ENCODE results near the gene MYO1D.

Gene MYO1D

GRCh38 chr17:32875230-32875917, 1.6 kb downstream of the MYO1D start:
- Mint-ChIP-seq H3K9me3 (no peaks in the 10 kb centered on the region), H3K27ac (no peak overlapping the region), H3K4me1 (peaks cover 15% of the 10 kb centered on the region), H3K27me3 (no peaks in the 10 kb centered on the region), H3K36me3 (no peaks in the 10 kb centered on the region), H3K4me3 (peak overlapping the region; percentile 95)

DNA sequence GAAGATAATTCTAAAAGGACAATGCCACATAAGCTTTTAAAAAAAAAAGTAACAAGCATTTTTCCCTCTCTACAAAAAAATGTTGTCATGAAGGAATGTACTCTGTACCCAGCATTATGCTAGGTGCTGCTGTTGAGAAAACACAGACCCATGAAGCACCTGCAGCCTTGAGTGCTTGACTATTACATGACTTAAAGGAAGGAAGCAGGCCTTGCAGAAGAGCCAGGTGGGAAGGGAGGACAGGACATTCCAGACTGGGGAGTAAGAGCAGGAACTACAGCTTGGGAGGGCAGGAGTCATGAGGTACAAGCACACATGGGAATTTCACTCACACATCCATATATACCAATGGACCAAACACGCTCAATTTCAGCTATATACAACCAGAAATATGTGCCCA, 3.8 kb downstream of the MYO1D start:
- Mint-ChIP-seq H3K27me3 (no peaks in the 10 kb centered on the region), H3K4me1 (peaks cover 15% of the 10 kb centered on the region), H3K27ac (no peak overlapping the region), H3K9me3 (no peaks in the 10 kb centered on the region), H3K36me3 (no peaks in the 10 kb centered on the region), H3K4me3 (no peak overlapping the region)

DNA sequence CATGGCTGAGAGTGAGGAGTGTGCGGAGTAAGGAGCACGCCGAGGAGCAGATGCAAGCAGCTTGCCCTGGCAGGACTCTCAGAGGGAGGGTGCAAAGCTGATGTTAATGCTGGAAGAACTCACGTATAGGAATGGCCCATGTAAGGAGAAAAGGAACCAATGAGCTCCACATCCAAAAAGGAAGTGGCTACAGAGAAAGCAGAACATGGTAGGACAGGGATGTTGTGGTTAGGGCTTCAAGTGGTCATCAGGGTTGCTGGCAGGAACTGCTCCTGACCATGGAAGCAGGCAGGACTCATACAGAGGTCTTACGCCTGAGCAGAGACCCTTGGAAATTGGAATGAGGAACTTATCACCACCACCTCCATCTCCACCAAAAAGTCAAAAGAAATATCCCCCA, 5.2 kb downstream of the MYO1D start:
- Mint-ChIP-seq H3K4me3 (no peak overlapping the region), H3K27ac (no peak overlapping the region), H3K36me3 (no peaks in the 10 kb centered on the region)

DNA sequence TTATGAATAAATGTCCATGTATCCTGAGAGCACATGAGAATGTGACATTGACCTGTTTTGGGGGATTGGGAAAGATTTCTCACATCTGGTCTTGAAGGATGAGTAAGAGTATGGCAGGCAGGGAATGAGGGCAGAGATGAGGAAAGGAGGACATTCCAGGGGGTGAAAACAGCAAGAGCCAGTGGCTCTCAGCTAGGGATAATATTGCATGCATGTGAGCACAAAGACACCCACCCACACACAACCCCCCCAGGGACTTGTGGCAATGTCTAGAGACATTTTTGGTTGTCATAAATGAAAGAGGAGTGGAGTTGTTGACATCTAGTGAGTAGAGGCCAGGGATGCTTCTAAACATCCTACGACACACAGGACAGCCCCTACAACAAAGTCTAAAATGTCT, 6.0 kb downstream of the MYO1D start:
- H3K4me1 Mint-ChIP-seq: peaks cover 8% of the 10 kb centered on the region
- H3K9me3 Mint-ChIP-seq: no peaks in the 10 kb centered on the region
- no peaks in the 10 kb centered on the region for H3K36me3 Mint-ChIP-seq
- H3K4me3 Mint-ChIP-seq: no peak overlapping the region
- H3K27ac Mint-ChIP-seq: no peak overlapping the region
- H3K27me3 Mint-ChIP-seq: peaks cover 4% of the 10 kb centered on the region

More for the DNA sequence above, 5.2 kb downstream of the MYO1D start:
- Mint-ChIP-seq H3K9me3 (no peaks in the 10 kb centered on the region), H3K4me1 (peaks cover 11% of the 10 kb centered on the region), H3K27me3 (no peaks in the 10 kb centered on the region)

- Mint-ChIP-seq H3K36me3 (no peaks in the 10 kb centered on the region), H3K27ac (no peak overlapping the region)
Measured at GRCh38 chr17:32870027-32870670, 6.8 kb downstream of the MYO1D start.

GRCh38 chr17:32869345-32870026, 7.4 kb downstream of the MYO1D start:
- Mint-ChIP-seq H3K36me3 (no peaks in the 10 kb centered on the region), H3K27ac (no peak overlapping the region), H3K4me3 (no peak overlapping the region), H3K9me3 (no peaks in the 10 kb centered on the region), H3K27me3 (peaks cover 5% of the 10 kb centered on the region), H3K4me1 (no peaks in the 10 kb centered on the region)

More at GRCh38 chr17:32870027-32870670, 6.8 kb downstream of the MYO1D start:
- Mint-ChIP-seq H3K4me1 (peaks cover 3% of the 10 kb centered on the region), H3K4me3 (no peak overlapping the region), H3K27me3 (peaks cover 5% of the 10 kb centered on the region), H3K9me3 (no peaks in the 10 kb centered on the region)

DNA sequence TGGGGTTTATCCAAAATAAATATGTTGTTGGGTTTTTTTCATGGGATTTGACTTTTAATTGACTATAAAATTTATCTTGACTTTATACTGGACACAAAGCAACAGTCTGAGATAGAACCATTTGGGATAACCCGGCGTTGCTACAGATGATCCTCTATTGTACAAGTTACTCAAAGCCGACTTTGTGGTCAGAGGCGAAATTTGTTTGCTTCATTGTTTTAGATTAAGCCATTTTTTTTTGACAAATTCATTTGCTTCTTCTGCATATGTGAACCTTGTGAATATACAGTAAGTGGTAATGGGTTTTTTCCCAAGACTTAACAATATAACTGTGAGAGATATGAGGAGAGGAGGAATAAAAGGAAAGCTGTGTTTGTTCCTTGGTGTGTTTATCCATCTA, 11.8 kb downstream of the MYO1D start:
- H3K9me3 Mint-ChIP-seq: no peaks in the 10 kb centered on the region
- peaks cover 1% of the 10 kb centered on the region for H3K36me3 Mint-ChIP-seq
- H3K4me3 Mint-ChIP-seq: no peak overlapping the region
- H3K27ac Mint-ChIP-seq: no peak overlapping the region
- peaks cover 8% of the 10 kb centered on the region for H3K27me3 Mint-ChIP-seq
- H3K4me1 Mint-ChIP-seq: no peaks in the 10 kb centered on the region

DNA sequence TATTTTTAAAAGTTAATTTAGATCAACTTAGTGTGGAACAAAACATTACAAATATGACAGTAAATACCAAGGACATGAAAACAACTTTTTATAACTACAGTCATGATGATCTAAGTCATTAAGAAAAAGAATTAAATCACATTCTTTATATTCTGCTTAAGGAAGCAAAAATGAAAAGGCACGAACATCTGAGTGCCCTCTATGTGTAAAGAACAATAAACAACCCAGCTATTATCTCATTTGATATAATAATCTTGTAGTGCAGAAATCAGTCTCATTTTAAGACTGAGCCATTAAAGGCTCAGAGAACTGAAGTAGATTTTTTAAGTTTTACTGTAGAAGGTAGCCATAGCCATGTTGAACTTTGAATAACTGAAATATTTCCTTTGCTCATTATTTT, 13.4 kb downstream of the MYO1D start:
- Mint-ChIP-seq H3K27me3 (peaks cover 8% of the 10 kb centered on the region), H3K9me3 (no peaks in the 10 kb centered on the region), H3K27ac (no peak overlapping the region), H3K36me3 (peaks cover 1% of the 10 kb centered on the region), H3K4me3 (no peak overlapping the region), H3K4me1 (no peaks in the 10 kb centered on the region)

DNA sequence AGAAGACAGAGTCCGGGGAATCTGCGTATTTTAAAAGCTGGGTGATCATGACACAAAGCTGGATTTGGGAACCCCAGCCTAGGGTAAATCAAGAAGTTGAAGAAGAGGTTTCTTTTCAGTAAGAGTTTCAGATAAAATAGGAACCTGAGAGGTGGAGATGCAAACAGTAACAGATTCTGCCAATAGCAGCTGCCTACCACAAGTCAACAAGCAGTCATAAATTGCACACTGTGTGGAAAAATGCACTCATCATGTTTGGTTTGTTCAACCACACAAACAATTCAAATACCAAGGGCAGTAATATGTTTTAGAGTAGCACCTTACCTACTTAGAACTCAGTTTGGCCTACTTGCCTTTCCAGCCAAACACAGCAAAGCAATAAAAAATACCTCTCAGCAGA, 14.0 kb downstream of the MYO1D start:
- H3K36me3 Mint-ChIP-seq: peaks cover 1% of the 10 kb centered on the region
- no peaks in the 10 kb centered on the region for H3K9me3 Mint-ChIP-seq
- no peaks in the 10 kb centered on the region for H3K4me1 Mint-ChIP-seq
- H3K27ac Mint-ChIP-seq: no peak overlapping the region
- H3K27me3 Mint-ChIP-seq: peaks cover 8% of the 10 kb centered on the region
- no peak overlapping the region for H3K4me3 Mint-ChIP-seq

DNA sequence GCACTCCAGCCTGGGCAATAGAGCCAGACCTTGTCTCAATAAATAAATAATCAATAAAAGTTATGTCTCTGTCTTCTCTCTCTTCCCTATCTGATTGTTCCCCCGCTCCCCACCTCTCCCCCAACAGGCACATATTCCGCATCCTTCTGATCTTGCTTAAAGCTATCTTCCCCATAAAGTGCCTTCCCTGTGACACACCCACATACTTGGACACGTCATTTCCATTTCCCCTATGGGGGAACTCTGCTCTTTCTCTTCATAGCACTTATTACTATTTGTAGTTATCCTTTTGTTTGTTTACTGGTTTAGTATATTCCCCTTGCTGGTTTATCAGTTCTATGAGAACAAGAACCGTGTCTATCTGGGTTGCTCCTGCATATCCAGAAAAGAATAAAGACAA, 14.9 kb downstream of the MYO1D start:
- Mint-ChIP-seq H3K36me3 (peaks cover 1% of the 10 kb centered on the region), H3K4me1 (no peaks in the 10 kb centered on the region), H3K27ac (no peak overlapping the region), H3K27me3 (peaks cover 11% of the 10 kb centered on the region), H3K9me3 (no peaks in the 10 kb centered on the region), H3K4me3 (no peak overlapping the region)

DNA sequence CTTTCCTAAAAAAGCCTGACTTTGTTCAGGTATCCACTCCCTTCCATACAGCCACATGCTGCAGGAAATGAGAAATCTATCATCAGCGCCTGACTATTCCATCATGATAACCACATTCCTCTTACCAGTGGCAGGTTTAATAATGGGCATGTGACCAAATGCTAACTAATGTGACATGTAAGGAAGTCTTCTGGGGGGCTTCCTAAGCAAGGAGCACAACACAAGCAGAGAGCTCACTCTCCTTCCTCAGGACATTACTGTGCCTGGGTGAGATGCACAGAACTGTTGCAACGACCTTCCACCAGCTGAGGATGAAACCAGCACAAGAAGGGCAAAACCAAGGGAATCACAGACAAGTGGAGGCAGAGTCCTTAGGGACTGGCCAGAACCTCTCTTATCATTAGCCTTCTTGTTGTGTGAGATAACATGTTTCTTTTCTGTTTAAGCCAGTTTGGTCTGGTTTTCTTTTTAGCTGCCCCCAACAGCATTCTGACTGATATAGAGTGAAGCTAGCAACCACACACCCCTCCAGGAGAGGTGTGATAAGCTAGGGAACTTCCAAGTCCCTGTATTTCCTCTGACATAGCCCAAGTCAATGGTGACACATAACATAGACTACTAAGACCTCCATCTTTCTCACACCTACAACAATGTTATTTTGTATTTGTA, 16.9 kb downstream of the MYO1D start:
- Mint-ChIP-seq H3K27me3 (peaks cover 6% of the 10 kb centered on the region), H3K4me1 (no peaks in the 10 kb centered on the region), H3K36me3 (peaks cover 1% of the 10 kb centered on the region), H3K9me3 (no peaks in the 10 kb centered on the region), H3K27ac (no peak overlapping the region), H3K4me3 (no peak overlapping the region)

- H3K36me3 Mint-ChIP-seq: no peaks in the 10 kb centered on the region
- H3K27me3 Mint-ChIP-seq: peaks cover 4% of the 10 kb centered on the region
- H3K4me1 Mint-ChIP-seq: no peaks in the 10 kb centered on the region
- no peak overlapping the region for H3K4me3 Mint-ChIP-seq
- H3K9me3 Mint-ChIP-seq: no peaks in the 10 kb centered on the region
- no peak overlapping the region for H3K27ac Mint-ChIP-seq
Measured at GRCh38 chr17:32855620-32856019, 21.3 kb downstream of the MYO1D start.

DNA sequence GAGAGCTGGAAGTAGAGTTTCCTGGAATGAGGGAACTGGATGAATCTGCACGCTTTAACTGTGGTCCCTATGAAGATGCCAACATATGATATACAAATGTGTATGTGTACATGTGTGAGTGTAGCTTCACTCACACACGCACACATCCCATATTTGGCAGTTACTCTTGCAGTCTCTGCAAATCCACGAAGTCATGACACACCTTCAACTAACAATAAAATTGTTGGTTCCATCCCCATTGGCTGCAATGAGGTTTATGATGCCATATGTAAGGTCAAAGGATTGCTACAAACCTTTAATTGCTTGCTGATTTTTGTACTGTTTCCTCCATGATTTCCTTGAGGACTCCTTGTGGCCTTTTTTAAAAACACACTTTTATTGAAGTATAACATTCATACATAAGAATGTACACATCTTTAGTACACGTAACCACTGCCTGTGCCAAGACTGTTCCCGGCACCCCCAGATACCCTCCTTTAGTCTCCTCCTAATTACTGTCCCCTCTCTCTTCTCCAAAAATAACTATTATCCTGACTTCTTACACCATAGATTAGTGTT, 22.0 kb downstream of the MYO1D start:
- Mint-ChIP-seq H3K9me3 (no peaks in the 10 kb centered on the region), H3K27me3 (peaks cover 4% of the 10 kb centered on the region), H3K4me3 (no peak overlapping the region), H3K27ac (no peak overlapping the region), H3K36me3 (no peaks in the 10 kb centered on the region), H3K4me1 (no peaks in the 10 kb centered on the region)

DNA sequence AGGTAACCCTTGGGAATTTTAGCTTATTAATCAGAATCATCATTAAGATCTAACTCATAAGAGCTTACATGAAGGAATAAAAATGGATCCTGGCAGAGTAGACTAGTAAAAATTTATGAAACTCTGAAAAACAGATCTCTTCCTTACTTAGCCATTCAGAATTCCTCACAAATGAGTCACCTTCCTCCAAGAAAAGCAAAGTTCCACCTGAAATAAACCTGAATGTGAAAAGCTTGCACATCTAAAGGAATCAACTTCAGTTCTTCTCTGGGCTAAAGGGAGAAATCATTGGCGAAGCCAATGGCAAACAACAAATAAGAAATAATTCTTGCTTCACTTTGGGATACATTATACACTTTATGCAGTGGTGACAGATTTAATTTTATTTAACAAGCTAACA, 22.7 kb downstream of the MYO1D start:
- H3K9me3 Mint-ChIP-seq: no peaks in the 10 kb centered on the region
- H3K4me3 Mint-ChIP-seq: no peak overlapping the region
- no peaks in the 10 kb centered on the region for H3K36me3 Mint-ChIP-seq
- peaks cover 4% of the 10 kb centered on the region for H3K27me3 Mint-ChIP-seq
- H3K27ac Mint-ChIP-seq: no peak overlapping the region
- no peaks in the 10 kb centered on the region for H3K4me1 Mint-ChIP-seq

GRCh38 chr17:32852811-32853210, 24.1 kb downstream of the MYO1D start:
- Mint-ChIP-seq H3K4me1 (no peaks in the 10 kb centered on the region), H3K27me3 (peaks cover 4% of the 10 kb centered on the region), H3K4me3 (no peak overlapping the region), H3K27ac (no peak overlapping the region), H3K36me3 (no peaks in the 10 kb centered on the region), H3K9me3 (no peaks in the 10 kb centered on the region)

All from activated naive CD4-positive, alpha-beta T cell treated with anti-CD3 and anti-CD28 coated beads, Interleukin-2, amount 50 U/mL, for 24 hours (primary cell).